Renal cortical epithelial cell (primary cell): ENCODE results near the gene TBX4. TPM values are rescaled to one million over a fixed set of nuclear protein-coding genes. Genes with fewer than 3 reads are reported as not detected.

ENCODE experiments used
- DNase-seq: peaks from one replicate; pipeline ENCODE4 v3.0.0-alpha.2; 2011; ENCODE audit warnings: low read depth
- total RNA-seq: library from RNA; depleted of rRNA; stranded (reverse); fragments of >200 nt; gene quantifications from 2 replicates; pipeline ENCODE4 v1.2.3, GENCODE V29; 2014

The TBX4 gene
- total RNA-seq, 1 donor from 2014 or later: not detected

GRCh38 chr17:61454381-61455323 is 2.4 kb downstream of the TBX4 start:
- no peak for DNase-seq

GRCh38 chr17:61455324-61456060 is 3.3 kb downstream of the TBX4 start:
- DNase-seq: no peak

- no peak for DNase-seq
Observed at GRCh38 chr17:61456061-61456681, 3.9 kb downstream of the TBX4 start.

GRCh38 chr17:61456688-61457225 is 4.5 kb downstream of the TBX4 start:
- no peak for DNase-seq

GRCh38 chr17:61457226-61457983 is 5.2 kb downstream of the TBX4 start:
- no peak for DNase-seq

- no peak for DNase-seq
Observed at GRCh38 chr17:61458000-61458399, 5.8 kb downstream of the TBX4 start.

GRCh38 chr17:61458421-61459141 is 6.4 kb downstream of the TBX4 start:
- no peak for DNase-seq

GRCh38 chr17:61459142-61459809 is 7.1 kb downstream of the TBX4 start:
- no peak for DNase-seq

- no peak for DNase-seq
Observed at GRCh38 chr17:61459939-61460718, 7.9 kb downstream of the TBX4 start.

GRCh38 chr17:61460796-61461585 is 8.8 kb downstream of the TBX4 start:
- no peak for DNase-seq

- no peak for DNase-seq
Observed at GRCh38 chr17:61461586-61461966, 9.4 kb downstream of the TBX4 start.

- no peak for DNase-seq
Observed at GRCh38 chr17:61461967-61462718, 9.9 kb downstream of the TBX4 start.

GRCh38 chr17:61462719-61463315 is 10.6 kb downstream of the TBX4 start:
- DNase-seq: no peak

- no peak for DNase-seq
Observed at GRCh38 chr17:61463316-61464129, 11.3 kb downstream of the TBX4 start.

GRCh38 chr17:61464130-61464842 is 12.1 kb downstream of the TBX4 start:
- DNase-seq: no peak

GRCh38 chr17:61464843-61465180 is 12.6 kb downstream of the TBX4 start:
- no peak for DNase-seq
